H9 (cell line): Measurements from ENCODE around the gene EPHX1. TPM values are rescaled to one million over a fixed set of nuclear protein-coding genes. Genes with fewer than 3 reads are reported as not detected.

Experiments
- DNase-seq: peaks from one replicate; pipeline ENCODE4 v3.0.0-alpha.2; 2017
- H2AFZ ChIP-seq: one replicate; pipeline ENCODE4 v1.6.1; 2013; ENCODE audit warnings: mild to moderate bottlenecking, low read length, control low read depth, moderate library complexity
- H2AK5ac ChIP-seq: 2 replicates; pipeline ENCODE4 v1.6.1; 2013; ENCODE audit warnings: low read length, control low read depth, mixed read lengths; ENCODE audit not compliant: insufficient read length
- H2BK120ac ChIP-seq: one replicate; pipeline ENCODE4 v1.6.1; 2013; ENCODE audit warnings: low read depth, mild to moderate bottlenecking, low read length, control low read depth, inconsistent platforms; ENCODE audit not compliant: poor library complexity, severe bottlenecking
- H2BK12ac ChIP-seq: 2 replicates; pipeline ENCODE4 v1.6.1; 2013; ENCODE audit warnings: low read length, control low read depth, mixed read lengths, low read depth; ENCODE audit not compliant: insufficient read length
- H2BK15ac ChIP-seq: 2 replicates; pipeline ENCODE4 v1.6.1; 2013; ENCODE audit warnings: low read depth, low read length, control low read depth
- H2BK20ac ChIP-seq: one replicate; pipeline ENCODE4 v1.6.1; 2013; ENCODE audit warnings: low read depth, mild to moderate bottlenecking, low read length, control low read depth, inconsistent platforms; ENCODE audit not compliant: poor library complexity, severe bottlenecking
- H2BK5ac ChIP-seq: 2 replicates; pipeline ENCODE4 v1.6.1; 2013; ENCODE audit warnings: low read length, control low read depth, mixed read lengths; ENCODE audit not compliant: insufficient read length
- H3K14ac ChIP-seq: 2 replicates; pipeline ENCODE4 v1.6.1; 2013; ENCODE audit warnings: low read length, control low read depth; ENCODE audit not compliant: insufficient read depth
- H3K18ac ChIP-seq: 2 replicates; pipeline ENCODE4 v1.6.1; 2013; ENCODE audit warnings: low read depth, mild to moderate bottlenecking, mixed read lengths, low read length, control low read depth; ENCODE audit not compliant: insufficient read length
- H3K23ac ChIP-seq: 2 replicates; pipeline ENCODE4 v1.6.1; 2013; ENCODE audit warnings: low read length, control low read depth, mixed read lengths, low read depth; ENCODE audit not compliant: insufficient read length
- H3K23me2 ChIP-seq: 2 replicates; pipeline ENCODE4 v1.6.1; 2013; ENCODE audit warnings: low read depth, mild to moderate bottlenecking, mixed read lengths, low read length, control low read depth; ENCODE audit not compliant: insufficient read length, poor library complexity, severe bottlenecking
- H3K27ac ChIP-seq: 2 replicates; pipeline ENCODE4 v1.5.1; 2013; ENCODE audit warnings: low read length, control low read depth, mixed read lengths, low read depth; ENCODE audit not compliant: insufficient read length
- H3K27me3 ChIP-seq: 2 replicates; pipeline ENCODE4 v1.6.1; 2013; ENCODE audit warnings: low read length, control low read depth, inconsistent platforms; ENCODE audit not compliant: insufficient read depth
- H3K4ac ChIP-seq: 2 replicates; pipeline ENCODE4 v1.6.1; 2013; ENCODE audit warnings: low read depth, mild to moderate bottlenecking, control low read depth, inconsistent platforms, low read length, moderate library complexity
- H3K4me1 ChIP-seq: 2 replicates; pipeline ENCODE4 v1.6.1; 2013; ENCODE audit warnings: low read length, control low read depth, inconsistent platforms; ENCODE audit not compliant: insufficient read depth
- H3K4me2 ChIP-seq: 2 replicates; pipeline ENCODE4 v1.6.1; 2013; ENCODE audit warnings: low read length, control low read depth, mixed read lengths; ENCODE audit not compliant: insufficient read length, insufficient read depth
- H3K56ac ChIP-seq: 2 replicates; pipeline ENCODE4 v1.6.1; 2013; ENCODE audit warnings: low read depth, mild to moderate bottlenecking, mixed read lengths, low read length, control low read depth; ENCODE audit not compliant: insufficient read length
- H3K79me1 ChIP-seq: 2 replicates; pipeline ENCODE4 v1.6.1; 2013; ENCODE audit warnings: low read depth, mild to moderate bottlenecking, moderate library complexity, low read length, control low read depth, inconsistent platforms; ENCODE audit not compliant: insufficient read depth, poor library complexity, severe bottlenecking
- H3K79me2 ChIP-seq: 2 replicates; pipeline ENCODE4 v1.6.1; 2013; ENCODE audit warnings: low read length, control low read depth, inconsistent platforms; ENCODE audit not compliant: insufficient read depth
- H3K9ac ChIP-seq: 2 replicates; pipeline ENCODE4 v1.6.1; 2013; ENCODE audit warnings: low read length, control low read depth, mixed read lengths; ENCODE audit not compliant: insufficient read length; ENCODE audit errors: extremely low read depth
- H3K9me3 ChIP-seq: one replicate; pipeline ENCODE4 v1.6.1; 2013; ENCODE audit warnings: low read depth, low read length, inconsistent platforms; ENCODE audit not compliant: control insufficient read depth
- H3T11ph ChIP-seq: one replicate; pipeline ENCODE4 v1.6.1; 2013; ENCODE audit warnings: mild to moderate bottlenecking, low read length, control low read depth, inconsistent platforms
- H4K20me1 ChIP-seq: one replicate; pipeline ENCODE4 v1.6.1; 2013; ENCODE audit not compliant: control insufficient read depth, insufficient read length, insufficient read depth
- H4K5ac ChIP-seq: 2 replicates; pipeline ENCODE4 v1.6.1; 2013; ENCODE audit warnings: low read depth, mild to moderate bottlenecking, mixed read lengths, low read length, control low read depth; ENCODE audit not compliant: insufficient read length
- H4K8ac ChIP-seq: replicated peaks from 2 replicates; pipeline ENCODE4 v1.6.1; 2013; ENCODE audit warnings: low read length, control low read depth, mixed read lengths, low read depth; ENCODE audit not compliant: insufficient read length
- H4K91ac ChIP-seq: 2 replicates; pipeline ENCODE4 v1.6.1; 2013; ENCODE audit warnings: low read depth, mild to moderate bottlenecking, moderate library complexity, mixed read lengths, low read length, control low read depth; ENCODE audit not compliant: insufficient read length
- H3K27ac Mint-ChIP-seq, 3 experiments: 2 replicates in 2 of 3; 3 replicates in 1 of 3; pipeline ENCODE4 v1.8.0; 2020 to 2021; ENCODE audit warnings: mixed read lengths in 3 of 3, mild to moderate bottlenecking in 1 of 3, moderate library complexity in 1 of 3
- H3K27me3 Mint-ChIP-seq: 2 replicates; pipeline ENCODE4 v1.8.0; 2021; ENCODE audit warnings: low read depth, mild to moderate bottlenecking, moderate library complexity, mixed read lengths
- H3K36me3 Mint-ChIP-seq, 3 experiments: 2 replicates in 2 of 3; 3 replicates in 1 of 3; pipeline ENCODE4 v1.8.0; 2020 to 2021; ENCODE audit warnings: low read depth in 3 of 3, mixed read lengths in 3 of 3; ENCODE audit not compliant: insufficient read depth in 1 of 3
- H3K4me1 Mint-ChIP-seq, 2 experiments: 2 replicates each; pipeline ENCODE4 v1.8.0; 2020; ENCODE audit warnings: mixed read lengths in 2 of 2
- H3K4me3 Mint-ChIP-seq, 2 experiments: 2 replicates in 1 of 2; 3 replicates in 1 of 2; pipeline ENCODE4 v1.8.0; 2020 to 2021; ENCODE audit warnings: mild to moderate bottlenecking in 2 of 2, mixed read lengths in 2 of 2, moderate library complexity in 1 of 2
- H3K9me3 Mint-ChIP-seq, 2 experiments: 2 replicates in 1 of 2; 3 replicates in 1 of 2; pipeline ENCODE4 v1.8.0; 2020; ENCODE audit warnings: mild to moderate bottlenecking in 2 of 2, mixed read lengths in 2 of 2, moderate library complexity in 1 of 2
- WGBS: extraction: QIAGEN DNeasy Blood & Tissue Kit; methylation state at CpG from one replicate; pipeline ENCODE4 v1.1.7; 2013; ENCODE audit warnings: missing lambda C conversion rate, low lambda C conversion rate, mixed read lengths; ENCODE audit not compliant: insufficient read length; ENCODE audit errors: extremely low coverage; 5-methylcytosine and 5-hydroxymethylcytosine counted together
- total RNA-seq: library from RNA; stranded (reverse); gene quantifications from 2 replicates; pipeline ENCODE4 v1.2.1, GENCODE V29; 2021
- TF ChIP-seq, protein P1 (sequence below): fragments of 200-600 bp; sonication (generic); conservative IDR thresholded peaks from 3 replicates; pipeline ENCODE4 v1.8.0; 2021; ENCODE audit warnings: antibody characterized with exemption, mild to moderate bottlenecking

The EPHX1 gene
- total RNA-seq, 1 experiment from 2014 or later = 40.6 TPM

- Histone ChIP-seq H4K91ac (no peak overlapping the region), H3K27me3 (no peaks in the 10 kb centered on the region), H3K18ac (no peak overlapping the region), H3K79me1 (no peaks in the 10 kb centered on the region), H2BK20ac (no peak overlapping the region), H3K56ac (no peak overlapping the region), H2AK5ac (no peak overlapping the region), H3K14ac (no peak overlapping the region), H2BK5ac (no peak overlapping the region), H2AFZ (no peak overlapping the region), H4K20me1 (no peaks in the 10 kb centered on the region), H3K79me2 (peaks cover 9% of the 10 kb centered on the region; the same call in 1 of the 2 replicates), H3K4me1 (peaks cover 12% of the 10 kb centered on the region; the same call in 1 of the 2 replicates), H3K23me2 (peaks cover 21% of the 10 kb centered on the region), H3K23ac (no peak overlapping the region), H3K27ac (no peak overlapping the region), H3K4ac (no peak overlapping the region), H2BK12ac (no peak overlapping the region), H3K9ac (no peak overlapping the region), H3T11ph (no peak overlapping the region), H3K4me2 (peak overlapping the region; percentile 83), H3K9me3 (no peaks in the 10 kb centered on the region), H4K8ac (no peak overlapping the region), H2BK15ac (no peak overlapping the region), H4K5ac (no peak overlapping the region), H2BK120ac (no peak overlapping the region)
- no peak for DNase-seq
- H3K9me3 Mint-ChIP-seq = no peaks in the 10 kb centered on the region
- H3K27ac Mint-ChIP-seq = peak overlapping the region in 1 of 3 experiments; percentile 52; a peak in 3 of 7 replicates
- H3K4me3 Mint-ChIP-seq = peak overlapping the region; percentile 78 to 88; a peak in 3 of 5 replicates
- TF ChIP-seq, protein P1, sequence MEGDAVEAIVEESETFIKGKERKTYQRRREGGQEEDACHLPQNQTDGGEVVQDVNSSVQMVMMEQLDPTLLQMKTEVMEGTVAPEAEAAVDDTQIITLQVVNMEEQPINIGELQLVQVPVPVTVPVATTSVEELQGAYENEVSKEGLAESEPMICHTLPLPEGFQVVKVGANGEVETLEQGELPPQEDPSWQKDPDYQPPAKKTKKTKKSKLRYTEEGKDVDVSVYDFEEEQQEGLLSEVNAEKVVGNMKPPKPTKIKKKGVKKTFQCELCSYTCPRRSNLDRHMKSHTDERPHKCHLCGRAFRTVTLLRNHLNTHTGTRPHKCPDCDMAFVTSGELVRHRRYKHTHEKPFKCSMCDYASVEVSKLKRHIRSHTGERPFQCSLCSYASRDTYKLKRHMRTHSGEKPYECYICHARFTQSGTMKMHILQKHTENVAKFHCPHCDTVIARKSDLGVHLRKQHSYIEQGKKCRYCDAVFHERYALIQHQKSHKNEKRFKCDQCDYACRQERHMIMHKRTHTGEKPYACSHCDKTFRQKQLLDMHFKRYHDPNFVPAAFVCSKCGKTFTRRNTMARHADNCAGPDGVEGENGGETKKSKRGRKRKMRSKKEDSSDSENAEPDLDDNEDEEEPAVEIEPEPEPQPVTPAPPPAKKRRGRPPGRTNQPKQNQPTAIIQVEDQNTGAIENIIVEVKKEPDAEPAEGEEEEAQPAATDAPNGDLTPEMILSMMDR = no peak
- WGBS = no CpG with 5 or more reads among the region's 8 CpGs
- peaks cover 36 to 55% of the 10 kb centered on the region in 2 experiments for H3K4me1 Mint-ChIP-seq
- peaks cover 2% of the 10 kb centered on the region; the same call in 1 of the 2 replicates for H3K27me3 Mint-ChIP-seq
- H3K36me3 Mint-ChIP-seq = peaks cover 14 to 36% (median 15%) of the 10 kb centered on the region in 3 experiments; a peak in 5 of 7 replicates
Measured at GRCh38 chr1:225879521-225880221, 69.7 kb downstream of the EPHX1 start.
